Spinal cord (tissue), 10 donors: ENCODE results near the gene PDZK1IP1. TPM values are rescaled to one million over a fixed set of nuclear protein-coding genes. Genes with fewer than 3 reads are reported as not detected.

Experiments used
- DNase-seq, 6 donors: peaks; one replicate each; pipeline versions ENCODE4 v3.0.0 to v3.0.0-alpha.2; 2013 to 2015; ENCODE audit warnings: low spot score in 6 of 6, low read depth in 4 of 6
- H3K27ac ChIP-seq: one replicate; pipeline ENCODE4 v1.5.1; 2013; ENCODE audit warnings: low read depth, low read length, control low read depth
- H3K27me3 ChIP-seq: one replicate; pipeline ENCODE4 v1.6.1; 2013; ENCODE audit warnings: low read length; ENCODE audit not compliant: control insufficient read depth, insufficient read depth
- H3K36me3 ChIP-seq: one replicate; pipeline ENCODE4 v1.6.1; 2013; ENCODE audit warnings: low read length; ENCODE audit not compliant: control insufficient read depth, insufficient read depth
- H3K4me1 ChIP-seq: one replicate; pipeline ENCODE4 v1.6.1; 2013; ENCODE audit warnings: low read length; ENCODE audit not compliant: control insufficient read depth, insufficient read depth
- H3K4me3 ChIP-seq: one replicate; pipeline ENCODE4 v1.5.1; 2013; ENCODE audit warnings: low read depth, low read length, control low read depth
- H3K9me3 ChIP-seq: one replicate; pipeline ENCODE4 v1.6.1; 2013; ENCODE audit warnings: low read length; ENCODE audit not compliant: control insufficient read depth, insufficient read depth
- WGBS: methylation state at CpG from one replicate; pipeline ENCODE4 v1.1.5; 2013; ENCODE audit warnings: missing lambda C conversion rate; ENCODE audit not compliant: insufficient coverage; 5-methylcytosine and 5-hydroxymethylcytosine counted together
- polyA plus RNA-seq, 2 donors: library from polyadenylated mRNA; unstranded; fragments of 120-200 nt; gene quantifications; one replicate each; pipeline ENCODE4 v1.2.1, GENCODE V29; 2013; ENCODE audit not compliant: insufficient read length in 2 of 2
- total RNA-seq, 2 donors: library from RNA; depleted of rRNA in 1 of 2; stranded (reverse); fragments of 120-200 nt in 1 of 2; fragments of >200 nt in 1 of 2; gene quantifications; one replicate each; pipeline versions ENCODE4 v1.2.3 to v1.2.4, GENCODE V29; 2013 to 2014
- donor health status: healthy.

Gene PDZK1IP1
- total and polyA plus RNA-seq, 4 donors = 0.30 to 0.35 TPM; not detected in 2

- Histone ChIP-seq H3K27ac (no peak overlapping the region), H3K4me1 (peaks cover 21% of the 10 kb centered on the region), H3K27me3 (peaks cover 78% of the 10 kb centered on the region), H3K4me3 (no peak overlapping the region), H3K36me3 (no peaks in the 10 kb centered on the region), H3K9me3 (no peaks in the 10 kb centered on the region)
- 19% methylated on average over 3 of the region's 9 CpGs for WGBS
- DNase-seq = no peak
Observed at GRCh38 chr1:47223921-47224675, 34.3 kb upstream of the PDZK1IP1 start.

GRCh38 chr1:47223174-47223920, 33.5 kb upstream of the PDZK1IP1 start:
- H3K9me3 ChIP-seq = no peaks in the 10 kb centered on the region
- WGBS = 26% methylated on average over 9 of the region's 10 CpGs
- no peak for DNase-seq
- peaks cover 70% of the 10 kb centered on the region for H3K27me3 ChIP-seq
- H3K27ac ChIP-seq = no peak overlapping the region
- H3K4me1 ChIP-seq = peaks cover 19% of the 10 kb centered on the region
- H3K4me3 ChIP-seq = no peak overlapping the region
- H3K36me3 ChIP-seq = no peaks in the 10 kb centered on the region

GRCh38 chr1:47222476-47222875, 32.6 kb upstream of the PDZK1IP1 start:
- WGBS = 87% methylated on average over 3 of the region's 3 CpGs
- Histone ChIP-seq H3K27me3 (peaks cover 62% of the 10 kb centered on the region), H3K4me3 (no peak overlapping the region), H3K9me3 (no peaks in the 10 kb centered on the region), H3K4me1 (peaks cover 19% of the 10 kb centered on the region), H3K27ac (no peak overlapping the region), H3K36me3 (no peaks in the 10 kb centered on the region)
- no peak for DNase-seq

- H3K36me3 ChIP-seq = no peaks in the 10 kb centered on the region
- WGBS = 86% methylated on average over 24 of the region's 29 CpGs
- peaks cover 4% of the 10 kb centered on the region for H3K4me1 ChIP-seq
- no peak overlapping the region for H3K27ac ChIP-seq
- DNase-seq = no peak
- no peak overlapping the region for H3K4me3 ChIP-seq
- peaks cover 37% of the 10 kb centered on the region for H3K27me3 ChIP-seq
- no peaks in the 10 kb centered on the region for H3K9me3 ChIP-seq
Observed at GRCh38 chr1:47219590-47220220, 29.9 kb upstream of the PDZK1IP1 start.

GRCh38 chr1:47219001-47219400, 29.2 kb upstream of the PDZK1IP1 start:
- Histone ChIP-seq H3K27me3 (peaks cover 30% of the 10 kb centered on the region), H3K27ac (no peak overlapping the region), H3K4me1 (no peaks in the 10 kb centered on the region), H3K4me3 (no peak overlapping the region), H3K9me3 (no peaks in the 10 kb centered on the region), H3K36me3 (no peaks in the 10 kb centered on the region)
- DNase-seq = no peak
- 73% methylated on average over 4 of the region's 4 CpGs for WGBS

GRCh38 chr1:47216278-47217059, 26.6 kb upstream of the PDZK1IP1 start:
- Histone ChIP-seq H3K4me1 (peaks cover 3% of the 10 kb centered on the region), H3K27ac (no peak overlapping the region), H3K4me3 (no peak overlapping the region), H3K9me3 (no peaks in the 10 kb centered on the region), H3K36me3 (no peaks in the 10 kb centered on the region), H3K27me3 (peaks cover 6% of the 10 kb centered on the region)
- no peak for DNase-seq
- 88% methylated on average over 8 of the region's 12 CpGs for WGBS

- Histone ChIP-seq H3K4me1 (peaks cover 3% of the 10 kb centered on the region), H3K4me3 (no peak overlapping the region), H3K27me3 (peaks cover 3% of the 10 kb centered on the region), H3K36me3 (no peaks in the 10 kb centered on the region), H3K9me3 (no peaks in the 10 kb centered on the region), H3K27ac (no peak overlapping the region)
- no peak for DNase-seq
- 87% methylated on average over 4 of the region's 4 CpGs for WGBS
Observed at GRCh38 chr1:47215713-47216112, 25.9 kb upstream of the PDZK1IP1 start.

GRCh38 chr1:47214549-47214948, 24.7 kb upstream of the PDZK1IP1 start:
- Histone ChIP-seq H3K27me3 (peaks cover 4% of the 10 kb centered on the region), H3K4me3 (no peak overlapping the region), H3K9me3 (no peaks in the 10 kb centered on the region), H3K27ac (no peak overlapping the region), H3K36me3 (no peaks in the 10 kb centered on the region), H3K4me1 (peaks cover 3% of the 10 kb centered on the region)
- DNase-seq = no peak
- 78% methylated on average over 3 of the region's 3 CpGs for WGBS

GRCh38 chr1:47213230-47213963, 23.6 kb upstream of the PDZK1IP1 start:
- DNase-seq = no peak
- Histone ChIP-seq H3K36me3 (no peaks in the 10 kb centered on the region), H3K27ac (no peak overlapping the region), H3K9me3 (no peaks in the 10 kb centered on the region), H3K4me1 (peaks cover 12% of the 10 kb centered on the region), H3K27me3 (peaks cover 12% of the 10 kb centered on the region), H3K4me3 (no peak overlapping the region)
- 68% methylated on average over 6 of the region's 11 CpGs for WGBS
